K562 (cell line): ENCODE results near the gene DLK1.

Source experiments
- CTCF ChIP-seq, 3 experiments: IDR thresholded peaks in 2 of 3; conservative IDR thresholded peaks in 1 of 3; 2 replicates each; pipeline ENCODE4 v1.5.1; 2011 to 2012; ENCODE audit warnings: low read length in 3 of 3, mild to moderate bottlenecking in 3 of 3, control low read depth in 2 of 3, improper control_type of control experiment in 1 of 3, inconsistent platforms in 1 of 3, low read depth in 1 of 3, mixed read lengths in 1 of 3, moderate library complexity in 1 of 3; ENCODE audit not compliant: insufficient read depth in 2 of 3
- MGA ChIP-seq: fragments of 450-650 bp; IDR thresholded peaks from 2 replicates; pipeline ENCODE4 v1.6.1; 2016; ENCODE audit warnings: mild to moderate bottlenecking, moderate library complexity
- MLLT1 ChIP-seq, 2 experiments: fragments of 450-650 bp; IDR thresholded peaks; 2 replicates each; pipeline ENCODE4 v1.6.1; 2016
- MXI1 ChIP-seq: IDR thresholded peaks from 2 replicates; pipeline ENCODE4 v1.6.1; 2011; ENCODE audit warnings: low read depth, mild to moderate bottlenecking, improper control_type of control experiment, low read length
- RAD21 ChIP-seq, 2 experiments: fragments of 250-450 bp in 1 of 2; fragments of 450-650 bp in 1 of 2; sonication (Bioruptor Pico) in 1 of 2; formaldehyde crosslinking in 1 of 2; IDR thresholded peaks in 1 of 2; conservative IDR thresholded peaks in 1 of 2; 2 replicates each; pipeline versions ENCODE4 v1.4.0 to v1.8.0; 2020 to 2022; ENCODE audit warnings: mild to moderate bottlenecking in 2 of 2, moderate library complexity in 1 of 2
- SMC3 ChIP-seq: conservative IDR thresholded peaks from 2 replicates; pipeline ENCODE4 v1.6.1; 2011; ENCODE audit warnings: low read depth, low read length, improper control_type of control experiment; ENCODE audit not compliant: insufficient read depth
- TEAD4 ChIP-seq, 2 experiments: sonication (generic) in 1 of 2; formaldehyde crosslinking in 1 of 2; IDR thresholded peaks; 2 replicates each; pipeline versions ENCODE4 v1.6.1 to v1.8.0; 2012 to 2022; ENCODE audit warnings: borderline replicate concordance in 1 of 2, inconsistent platforms in 1 of 2, low read length in 1 of 2, mild to moderate bottlenecking in 1 of 2, missing genetic modification reagents in 1 of 2
- YBX1 ChIP-seq: fragments of 450-650 bp; IDR thresholded peaks from 2 replicates; pipeline ENCODE4 v1.7.1; 2016; ENCODE audit warnings: mild to moderate bottlenecking
- ZBTB49 ChIP-seq: sonication (generic); formaldehyde crosslinking; IDR thresholded peaks from 2 replicates; pipeline ENCODE4 v1.8.0; 2022; ENCODE audit warnings: missing genetic modification reagents, mild to moderate bottlenecking, borderline replicate concordance

GRCh38 chr14:100729982-100730381 lies 3.3 kb downstream of the DLK1 start:
- TF ChIP-seq CTCF (IDR thresholded peaks at IDR 0.05 in 2 of 3, conservative IDR thresholded peaks at IDR 0.05 in 1 of 3; ENCODE audit: insufficient read depth in 2 of 3, low read depth in 1 of 3, low read length in 3 of 3), result no peak
- TF ChIP-seq MGA, result no peak
- no peak for TF ChIP-seq ZBTB49 (CRISPR knock-in tag)
- TF ChIP-seq RAD21 (CRISPR knock-in tag; conservative IDR thresholded peaks at IDR 0.05 in 1 of 2, IDR thresholded peaks at IDR 0.05 in 1 of 2), result no peak
- TF ChIP-seq SMC3, result no peak
- no peak for TF ChIP-seq TEAD4 (IDR thresholded peaks at IDR 0.05; ENCODE audit: low read length)
- no peak for TF ChIP-seq TEAD4 (CRISPR knock-in tag; IDR thresholded peaks at IDR 0.05; ENCODE audit: borderline replicate concordance)
- TF ChIP-seq YBX1, result no peak
- TF ChIP-seq MXI1, result no peak
- no peak for TF ChIP-seq MLLT1 (IDR thresholded peaks at IDR 0.05)
